HG03095 (cell line): ENCODE measurements around the gene ARHGAP30.
"Not testable (repeated sequence)": the region's sequence is repeated elsewhere in the genome, so short reads cannot be mapped to it uniquely, and the experiment has no call there.

Source experiments
- ATAC-seq: cut with Tn5 transposase; IDR thresholded peaks from one replicate; pipeline ENCODE4 v1.9.1; 2021; ENCODE audit warnings: moderate library complexity; ENCODE audit not compliant: unreplicated experiment

ARHGAP30 gene

DNA sequence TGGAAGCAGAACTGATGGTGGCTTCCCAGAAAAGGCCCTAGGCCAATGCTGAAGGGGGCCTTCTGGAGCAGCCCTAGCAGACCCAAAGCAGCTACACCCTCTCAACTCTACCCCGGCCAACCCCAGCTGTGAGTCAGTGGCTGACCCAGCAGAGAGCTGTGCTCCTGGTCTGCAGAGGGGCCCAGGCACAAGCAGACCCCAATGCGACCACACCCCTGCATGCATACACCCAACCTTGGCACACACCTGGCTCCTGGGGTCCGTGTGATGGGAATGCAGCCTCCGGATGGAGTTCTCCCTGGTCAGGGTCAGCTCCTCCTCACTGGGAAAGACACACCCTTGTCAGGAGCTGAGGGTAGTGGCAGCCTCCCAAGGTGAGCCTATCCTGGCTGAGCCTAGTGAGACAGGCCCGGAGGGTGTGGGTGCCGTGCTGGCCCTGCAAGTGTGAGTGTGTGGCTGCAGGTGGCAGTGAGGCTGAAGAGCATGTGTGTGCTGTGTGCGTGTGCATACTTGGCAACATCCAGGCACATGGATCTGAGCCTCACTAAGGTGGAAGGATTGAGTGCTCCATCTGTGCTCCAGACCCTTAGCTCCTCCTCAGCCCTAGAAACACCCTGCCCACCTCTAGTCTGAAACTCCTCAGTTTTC, 3.9 kb upstream of the ARHGAP30 start:
- ATAC-seq = no peak

GRCh38 chr1:161072751-161073449, 3.2 kb upstream of the ARHGAP30 start:
- no peak for ATAC-seq

DNA sequence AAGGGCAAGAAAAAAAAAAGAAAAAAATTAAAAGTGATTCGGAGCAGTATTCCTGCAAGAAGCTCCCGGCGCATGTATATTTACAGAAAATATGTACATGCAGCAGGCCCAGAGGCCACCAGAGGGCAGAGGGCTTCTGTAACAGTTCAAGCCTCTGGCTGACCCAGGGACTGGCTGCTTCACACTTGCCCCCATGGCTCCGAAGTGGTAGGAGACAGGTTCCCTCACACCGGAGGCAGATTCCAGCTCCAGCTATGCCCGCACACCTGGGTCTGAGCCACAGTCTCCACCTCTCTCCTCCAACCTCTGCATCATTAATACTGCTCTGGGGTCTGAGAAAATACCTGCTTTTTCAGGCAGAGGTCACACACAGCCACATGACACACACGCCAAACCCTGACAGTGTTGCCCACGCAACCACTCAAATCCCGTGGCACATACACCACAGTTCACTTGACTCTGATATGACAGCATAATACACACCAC, 2.2 kb upstream of the ARHGAP30 start:
- ATAC-seq = no peak

DNA sequence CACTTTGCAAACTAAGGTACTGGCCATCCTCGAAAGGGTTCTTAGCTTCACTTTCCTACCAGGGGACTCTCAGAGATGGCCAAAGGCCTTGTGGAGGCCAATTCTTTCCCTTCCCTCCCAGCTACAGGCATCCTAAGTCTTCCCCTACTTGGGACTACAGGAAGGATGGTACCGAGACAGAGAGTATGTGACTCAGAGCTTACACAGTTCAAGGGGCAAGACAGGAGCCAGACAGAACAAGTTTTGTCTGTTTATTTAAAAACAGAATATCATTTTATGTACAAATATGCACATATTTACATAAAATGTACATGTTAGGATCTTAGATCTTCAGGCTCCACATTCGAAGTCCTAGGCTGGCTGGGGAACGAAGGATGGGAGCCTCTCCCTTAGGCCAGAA, 1.1 kb upstream of the ARHGAP30 start:
- ATAC-seq = no peak

GRCh38 chr1:161069241-161069640, 450 bp downstream of the ARHGAP30 start:
- ATAC-seq = no peak

DNA sequence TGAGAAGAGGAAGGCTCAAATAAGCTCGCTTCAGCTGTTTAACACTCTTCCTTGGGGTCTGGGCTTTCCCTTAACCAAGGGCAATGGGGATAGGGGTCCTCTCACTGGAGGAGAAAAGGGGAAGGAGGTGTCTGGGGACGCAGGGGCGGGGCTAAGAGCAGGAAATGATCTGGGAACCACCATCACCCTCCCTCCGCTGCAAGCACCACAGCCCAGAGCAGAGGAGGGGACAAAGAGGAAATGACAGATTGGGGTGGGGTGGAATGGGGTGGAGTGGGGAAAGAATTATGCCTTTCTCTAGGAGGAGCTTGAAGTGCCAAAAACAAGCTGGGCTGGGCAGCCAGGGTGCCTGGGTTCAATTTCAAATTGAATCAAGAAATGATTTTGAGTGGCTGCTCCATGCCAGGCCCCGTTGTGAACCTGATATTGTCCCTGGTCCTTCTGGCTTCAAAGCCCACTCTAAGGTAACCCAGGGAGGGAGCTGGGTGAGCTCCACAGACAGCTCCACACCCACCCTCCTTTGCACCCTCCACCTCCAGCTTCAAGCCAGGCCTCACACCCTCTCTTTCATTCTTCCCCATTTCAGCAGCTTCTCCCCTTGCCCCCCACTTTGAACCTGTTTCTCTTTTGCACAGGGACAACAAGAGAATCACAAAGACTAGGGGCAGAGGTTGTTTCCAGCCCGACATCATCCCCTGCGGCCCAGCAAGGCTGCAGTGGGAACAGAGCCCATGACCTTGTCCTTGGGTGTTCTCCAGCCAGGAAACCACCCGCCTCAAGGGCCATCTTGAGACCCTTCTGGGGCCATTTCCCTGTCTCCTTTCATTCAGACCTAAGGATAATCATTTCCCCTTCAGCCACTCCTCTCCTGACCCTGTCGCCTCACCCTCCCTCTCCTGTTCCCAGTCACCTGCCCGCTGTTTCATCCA, 1.1 kb downstream of the ARHGAP30 start:
- peak; percentile 59 for ATAC-seq

GRCh38 chr1:161066694-161067093, 3.0 kb downstream of the ARHGAP30 start:
- no peak for ATAC-seq

DNA sequence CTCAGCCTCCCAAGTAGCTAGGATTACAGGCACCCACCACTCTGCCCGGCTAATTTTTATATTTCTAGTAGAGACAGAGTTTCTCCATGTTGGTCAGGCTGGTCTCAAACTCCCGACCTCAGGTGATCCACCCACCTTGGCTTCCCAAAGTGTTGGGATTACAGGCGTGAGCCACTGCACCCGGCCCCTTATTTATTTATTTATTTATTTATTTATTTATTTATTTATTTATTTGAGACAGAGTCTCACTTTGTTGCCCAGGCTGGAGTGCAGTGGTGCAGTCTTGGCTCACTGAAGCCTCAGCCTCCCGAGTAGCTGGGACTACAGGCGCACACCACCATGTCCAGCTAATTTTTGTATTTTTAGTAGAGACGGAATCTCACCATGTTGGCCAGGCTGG, 4.0 kb downstream of the ARHGAP30 start:
- not testable (repeated sequence) for ATAC-seq

DNA sequence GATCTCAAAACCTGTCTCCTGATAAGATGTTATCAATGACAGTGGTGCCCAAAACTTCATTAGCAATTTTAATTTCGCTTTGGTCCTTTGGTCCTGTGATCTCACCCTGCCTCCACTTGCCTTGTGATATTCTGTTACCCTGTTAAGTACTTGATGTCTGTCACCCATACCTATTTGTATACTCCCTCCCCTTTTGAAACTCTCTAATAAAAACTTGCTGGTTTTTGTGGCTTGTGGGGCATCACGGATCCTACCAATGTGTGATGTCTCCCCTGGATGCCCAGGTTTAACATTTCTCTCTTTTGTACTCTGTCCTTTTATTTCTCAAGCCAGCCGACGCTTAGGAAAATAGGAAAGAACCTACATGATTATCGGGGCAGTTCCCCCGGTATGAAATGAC, 5.8 kb downstream of the ARHGAP30 start:
- not testable (repeated sequence) for ATAC-seq

GRCh38 chr1:161061419-161061818, 8.3 kb downstream of the ARHGAP30 start:
- ATAC-seq = no peak

GRCh38 chr1:161059293-161059692, 10.4 kb downstream of the ARHGAP30 start:
- ATAC-seq = no peak

GRCh38 chr1:161054805-161055204, 14.9 kb downstream of the ARHGAP30 start:
- ATAC-seq = no peak

- ATAC-seq = no peak
These were observed 15.5 kb downstream of the ARHGAP30 start for GRCh38 chr1:161054232-161054631.

- no peak for ATAC-seq
These were observed 16.8 kb downstream of the ARHGAP30 start for GRCh38 chr1:161052899-161053298.

DNA sequence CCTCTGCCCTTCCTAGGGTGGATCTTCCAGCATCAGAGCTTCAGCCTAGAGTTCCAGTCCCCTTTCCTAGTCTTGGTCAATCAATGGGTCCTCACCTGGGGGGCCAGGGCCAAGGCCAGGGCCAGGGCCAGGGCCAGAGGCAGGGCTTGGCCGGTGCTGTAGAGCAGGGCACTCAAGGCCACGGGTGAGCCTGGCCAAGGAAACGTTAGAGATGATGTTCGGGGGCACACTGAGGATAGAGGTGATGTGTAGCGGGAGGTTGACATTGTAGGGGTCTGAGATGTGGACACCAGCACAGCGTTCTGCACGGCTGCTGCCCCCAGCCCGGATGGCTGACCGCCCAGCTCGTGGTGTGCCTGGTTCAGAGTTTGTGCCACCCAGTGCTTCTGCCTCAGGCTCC, 18.5 kb downstream of the ARHGAP30 start:
- no peak for ATAC-seq

DNA sequence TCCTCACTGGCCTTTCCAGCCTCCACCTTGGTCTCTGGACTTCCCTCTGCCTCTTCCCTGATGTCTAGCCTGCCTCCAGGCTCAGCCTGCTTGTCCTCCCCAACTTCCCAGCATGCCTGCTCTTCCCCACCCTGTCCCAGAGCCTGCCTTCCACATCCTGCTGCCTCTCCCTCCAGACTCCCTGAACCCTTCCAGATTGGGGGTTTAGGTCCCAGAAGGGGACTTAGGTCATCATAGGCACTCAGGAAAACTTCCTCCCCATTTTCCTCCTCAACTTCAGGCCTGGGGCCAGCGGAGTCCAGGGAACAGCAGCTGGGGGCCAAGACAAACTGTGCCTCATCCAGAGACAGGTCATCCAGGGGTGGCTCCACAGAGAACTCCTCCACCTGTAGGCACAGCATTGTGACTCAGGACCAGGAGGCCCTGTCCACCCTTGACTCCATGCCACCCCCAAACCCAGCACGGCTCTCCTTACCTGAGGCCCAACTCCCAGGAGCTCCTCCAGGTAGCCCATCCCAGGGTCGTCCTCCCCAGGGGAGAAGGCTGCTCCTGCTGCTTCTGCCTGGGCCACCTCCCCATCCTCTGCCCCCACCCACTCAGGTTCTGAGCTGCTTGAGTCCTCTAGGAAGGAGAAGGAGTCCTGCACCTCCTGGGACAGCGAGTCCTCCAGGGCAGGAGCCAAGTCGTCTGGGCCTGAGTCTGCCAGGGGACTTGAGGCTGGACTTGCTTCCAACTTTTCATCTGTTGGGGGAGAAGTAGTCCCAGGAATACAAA, 20.6 kb downstream of the ARHGAP30 start:
- no peak for ATAC-seq

- no peak for ATAC-seq
These were observed 22.0 kb downstream of the ARHGAP30 start for GRCh38 chr1:161047436-161048420.

- ATAC-seq = peak; percentile 34
These were observed 23.0 kb downstream of the ARHGAP30 start for GRCh38 chr1:161046605-161047228.
